Measurements from ENCODE around the gene RHOF. TPM values are rescaled to one million over a fixed set of nuclear protein-coding genes. Genes with fewer than 3 reads are reported as not detected.

RHOF gene
- total and polyA plus RNA-seq, 2 donors (not counting 1 experiment from before 2014, with no cell fraction given) = 2.3 to 6.8 TPM

GRCh38 chr12:121789800-121790728, 3.4 kb downstream of the RHOF start:
- H4K20me1 ChIP-seq (ENCODE audit: control insufficient read depth, extremely low read depth, insufficient read depth, low read length) = no peaks in the 10 kb centered on the region
- peaks cover 16% of the 10 kb centered on the region for H3K4me1 ChIP-seq (ENCODE audit: control insufficient read depth, extremely low read depth, insufficient read depth, low read length)
- no peak overlapping the region for H3K4me2 ChIP-seq (ENCODE audit: extremely low read depth, insufficient read depth, low read length)
- no peak overlapping the region for H3K4me3 ChIP-seq (replicated peaks in 1 of 4; ENCODE audit: control extremely low read depth in 1 of 4, insufficient read depth in 1 of 4, low read depth in 3 of 4, low read length in 4 of 4)
- H2AFZ ChIP-seq (ENCODE audit: low read length) = no peak overlapping the region
- no peaks in the 10 kb centered on the region for H3K27me3 ChIP-seq (ENCODE audit: control insufficient read depth, insufficient read depth, low read length)
- TF ChIP-seq EZH2 (IDR thresholded peaks at IDR 0.05; ENCODE audit: low read length, missing control alignments) = no peak
- no peak for TF ChIP-seq CTCF (conservative IDR thresholded peaks at IDR 0.05 in 1 of 2, IDR thresholded peaks at IDR 0.05 in 1 of 2; ENCODE audit: low read depth in 1 of 2, low read length in 2 of 2)
- H3K9me3 ChIP-seq (ENCODE audit: control insufficient read depth, insufficient read depth, low read depth, low read length) = no peaks in the 10 kb centered on the region
- H3K36me3 ChIP-seq (ENCODE audit: control insufficient read depth, insufficient read depth, low read length) = no peaks in the 10 kb centered on the region
- DNase-seq (ENCODE audit: low read depth in 2 of 2) = no peak
- H3K27ac ChIP-seq (ENCODE audit: insufficient read depth, low read length) = no peak overlapping the region
- no peak overlapping the region for H3K9ac ChIP-seq (ENCODE audit: insufficient read depth, low read length)
- no peaks in the 10 kb centered on the region for H3K79me2 ChIP-seq (ENCODE audit: control insufficient read depth, insufficient read depth, low read length)

- Histone ChIP-seq H3K79me2 (ENCODE audit: control insufficient read depth, insufficient read depth, low read length) (no peaks in the 10 kb centered on the region), H4K20me1 (ENCODE audit: control insufficient read depth, extremely low read depth, insufficient read depth, low read length) (no peaks in the 10 kb centered on the region), H2AFZ (ENCODE audit: low read length) (no peak overlapping the region), H3K9me3 (ENCODE audit: control insufficient read depth, insufficient read depth, low read depth, low read length) (no peaks in the 10 kb centered on the region), H3K27ac (ENCODE audit: insufficient read depth, low read length) (no peak overlapping the region), H3K4me3 (replicated peaks in 1 of 4; ENCODE audit: control extremely low read depth in 1 of 4, insufficient read depth in 1 of 4, low read depth in 3 of 4, low read length in 4 of 4) (no peak overlapping the region), H3K27me3 (ENCODE audit: control insufficient read depth, insufficient read depth, low read length) (no peaks in the 10 kb centered on the region), H3K9ac (ENCODE audit: insufficient read depth, low read length) (no peak overlapping the region), H3K36me3 (ENCODE audit: control insufficient read depth, insufficient read depth, low read length) (no peaks in the 10 kb centered on the region), H3K4me1 (ENCODE audit: control insufficient read depth, extremely low read depth, insufficient read depth, low read length) (peaks cover 16% of the 10 kb centered on the region), H3K4me2 (ENCODE audit: extremely low read depth, insufficient read depth, low read length) (no peak overlapping the region)
- no peak for DNase-seq (ENCODE audit: low read depth in 2 of 2)
- TF ChIP-seq EZH2 (IDR thresholded peaks at IDR 0.05; ENCODE audit: low read length, missing control alignments) = no peak
- TF ChIP-seq CTCF (conservative IDR thresholded peaks at IDR 0.05 in 1 of 2, IDR thresholded peaks at IDR 0.05 in 1 of 2; ENCODE audit: low read depth in 1 of 2, low read length in 2 of 2) = no peak
Observed at GRCh38 chr12:121789233-121789781, 4.2 kb downstream of the RHOF start.

GRCh38 chr12:121788176-121788818, 5.2 kb downstream of the RHOF start:
- Histone ChIP-seq H3K9me3 (ENCODE audit: control insufficient read depth, insufficient read depth, low read depth, low read length) (no peaks in the 10 kb centered on the region), H3K27me3 (ENCODE audit: control insufficient read depth, insufficient read depth, low read length) (no peaks in the 10 kb centered on the region), H3K27ac (ENCODE audit: insufficient read depth, low read length) (no peak overlapping the region), H3K4me3 (replicated peaks in 1 of 4; ENCODE audit: control extremely low read depth in 1 of 4, insufficient read depth in 1 of 4, low read depth in 3 of 4, low read length in 4 of 4) (no peak overlapping the region), H3K9ac (ENCODE audit: insufficient read depth, low read length) (no peak overlapping the region), H3K36me3 (ENCODE audit: control insufficient read depth, insufficient read depth, low read length) (no peaks in the 10 kb centered on the region), H2AFZ (ENCODE audit: low read length) (no peak overlapping the region), H3K79me2 (ENCODE audit: control insufficient read depth, insufficient read depth, low read length) (no peaks in the 10 kb centered on the region), H4K20me1 (ENCODE audit: control insufficient read depth, extremely low read depth, insufficient read depth, low read length) (no peaks in the 10 kb centered on the region), H3K4me1 (ENCODE audit: control insufficient read depth, extremely low read depth, insufficient read depth, low read length) (peaks cover 20% of the 10 kb centered on the region), H3K4me2 (ENCODE audit: extremely low read depth, insufficient read depth, low read length) (no peak overlapping the region)
- TF ChIP-seq CTCF (conservative IDR thresholded peaks at IDR 0.05 in 1 of 2, IDR thresholded peaks at IDR 0.05 in 1 of 2; ENCODE audit: low read depth in 1 of 2, low read length in 2 of 2) = no peak
- TF ChIP-seq EZH2 (IDR thresholded peaks at IDR 0.05; ENCODE audit: low read length, missing control alignments) = no peak
- no peak for DNase-seq (ENCODE audit: low read depth in 2 of 2)

All from fibroblast of lung (primary cell).